Hepatocyte (in vitro differentiated cells): ENCODE measurements around the gene ST6GAL2. TPM values are rescaled to one million over a fixed set of nuclear protein-coding genes. Genes with fewer than 3 reads are reported as not detected.

Experiments used
- DNase-seq: peaks from one replicate; pipeline ENCODE4 v3.0.0-alpha.2; 2016; ENCODE audit warnings: low spot score
- H2AFZ ChIP-seq: fragments of 200-600 bp; sonication (generic); 2 replicates; pipeline ENCODE4 v1.6.0; 2016; ENCODE audit warnings: antibody characterized with exemption, mild to moderate bottlenecking
- H3K27ac ChIP-seq: fragments of 200-600 bp; sonication (generic); 2 replicates; pipeline ENCODE4 v1.5.1; 2016; ENCODE audit warnings: mild to moderate bottlenecking
- H3K27me3 ChIP-seq: fragments of 200-600 bp; sonication (generic); 2 replicates; pipeline ENCODE4 v1.6.1; 2016
- H3K36me3 ChIP-seq: fragments of 200-600 bp; sonication (generic); replicated peaks from 2 replicates; pipeline ENCODE4 v1.5.1; 2016; ENCODE audit warnings: low read depth; ENCODE audit not compliant: insufficient read depth
- H3K4me1 ChIP-seq: fragments of 200-600 bp; sonication (generic); 2 replicates; pipeline ENCODE4 v1.5.1; 2016; ENCODE audit warnings: mild to moderate bottlenecking, moderate library complexity; ENCODE audit not compliant: insufficient read depth
- H3K4me2 ChIP-seq: fragments of 200-600 bp; sonication (generic); 2 replicates; pipeline ENCODE4 v1.6.0; 2016
- H3K4me3 ChIP-seq: fragments of 200-600 bp; sonication (generic); 2 replicates; pipeline ENCODE4 v1.5.1; 2016; ENCODE audit warnings: mild to moderate bottlenecking
- H3K79me2 ChIP-seq: fragments of 200-600 bp; sonication (generic); 2 replicates; pipeline ENCODE4 v1.6.0; 2017; ENCODE audit warnings: mild to moderate bottlenecking
- H3K9me2 ChIP-seq: fragments of 200-600 bp; sonication (generic); replicated peaks from 2 replicates; pipeline ENCODE4 v1.6.0; 2017; ENCODE audit warnings: mild to moderate bottlenecking; ENCODE audit not compliant: insufficient read depth
- H3K9me3 ChIP-seq: fragments of 200-600 bp; sonication (generic); 2 replicates; pipeline ENCODE4 v1.5.1; 2016; ENCODE audit warnings: low read depth, mild to moderate bottlenecking
- H4K20me1 ChIP-seq: fragments of 200-600 bp; sonication (generic); 2 replicates; pipeline ENCODE4 v1.6.0; 2016; ENCODE audit warnings: mild to moderate bottlenecking; ENCODE audit not compliant: insufficient read depth, poor library complexity, severe bottlenecking
- CTCF ChIP-seq: fragments of 200-600 bp; sonication (generic); IDR thresholded peaks from 2 replicates; pipeline ENCODE4 v1.5.1; 2016; ENCODE audit warnings: antibody characterized with exemption, mild to moderate bottlenecking; ENCODE audit not compliant: poor library complexity
- EZH2 ChIP-seq: fragments of 200-600 bp; sonication (generic); IDR thresholded peaks from 2 replicates; pipeline ENCODE4 v1.6.1; 2016; ENCODE audit warnings: antibody characterized with exemption, mild to moderate bottlenecking, borderline replicate concordance
- EZH2phosphoT487 ChIP-seq: fragments of 200-600 bp; sonication (generic); IDR thresholded peaks from one replicate; pipeline ENCODE4 v1.6.1; 2018; ENCODE audit warnings: antibody characterized with exemption, mild to moderate bottlenecking, low read depth, moderate library complexity; ENCODE audit not compliant: unreplicated experiment, severe bottlenecking
- WGBS: methylation state at CpG from one replicate; pipeline ENCODE4 v1.1.6; 2016; ENCODE audit warnings: low lambda C conversion rate; ENCODE audit errors: missing lambda C conversion rate; 5-methylcytosine and 5-hydroxymethylcytosine counted together
- polyA plus RNA-seq: library from polyadenylated mRNA; unstranded; fragments of >200 nt; fragmentation: Nextera tagmentation; extraction: Ambion mirVana; gene quantifications from 2 replicates; pipeline ENCODE4 v1.2.1, GENCODE V29; 2016
- total RNA-seq: library from RNA; depleted of rRNA; stranded (reverse); fragments of >200 nt; gene quantifications from 2 replicates; pipeline ENCODE4 v1.2.3, GENCODE V29; 2014

Gene ST6GAL2
- total and polyA plus RNA-seq, 2 experiments from 2014 or later, result 3.2 to 14.4 TPM

GRCh38 chr2:106805716-106806115 is 80.3 kb downstream of the ST6GAL2 start:
- Histone ChIP-seq H3K79me2 (no peaks in the 10 kb centered on the region), H4K20me1 (no peaks in the 10 kb centered on the region), H2AFZ (no peak overlapping the region), H3K4me3 (no peak overlapping the region), H3K4me1 (no peaks in the 10 kb centered on the region), H3K9me3 (no peaks in the 10 kb centered on the region), H3K9me2 (no peaks in the 10 kb centered on the region), H3K27ac (no peak overlapping the region), H3K36me3 (no peaks in the 10 kb centered on the region), H3K4me2 (no peak overlapping the region), H3K27me3 (no peaks in the 10 kb centered on the region)
- DNase-seq, result no peak
- 86% methylated on average over 2 of the region's 2 CpGs for WGBS
- TF ChIP-seq EZH2phosphoT487, result no peak
- no peak for TF ChIP-seq CTCF
- no peak for TF ChIP-seq EZH2

- no peaks in the 10 kb centered on the region for H3K9me3 ChIP-seq
- no peaks in the 10 kb centered on the region for H3K4me1 ChIP-seq
- H3K4me3 ChIP-seq, result no peak overlapping the region
- DNase-seq, result no peak
- no peaks in the 10 kb centered on the region for H4K20me1 ChIP-seq
- no peak overlapping the region for H3K27ac ChIP-seq
- H3K9me2 ChIP-seq, result no peaks in the 10 kb centered on the region
- no peaks in the 10 kb centered on the region for H3K27me3 ChIP-seq
- H3K36me3 ChIP-seq, result no peaks in the 10 kb centered on the region
- H3K79me2 ChIP-seq, result no peaks in the 10 kb centered on the region
- 50% methylated on average over 1 of the region's 1 CpG for WGBS
- TF ChIP-seq EZH2 (no peak), CTCF (no peak), EZH2phosphoT487 (no peak)
- peak overlapping the region; percentile 5 for H3K4me2 ChIP-seq
- no peak overlapping the region for H2AFZ ChIP-seq
Measured at GRCh38 chr2:106804161-106804560, 81.8 kb downstream of the ST6GAL2 start.

GRCh38 chr2:106800976-106801655 is 84.9 kb downstream of the ST6GAL2 start:
- Histone ChIP-seq H3K36me3 (no peaks in the 10 kb centered on the region), H3K4me2 (no peak overlapping the region), H4K20me1 (no peaks in the 10 kb centered on the region), H3K9me3 (no peaks in the 10 kb centered on the region), H3K27ac (no peak overlapping the region), H3K4me3 (no peak overlapping the region), H3K4me1 (no peaks in the 10 kb centered on the region), H3K79me2 (no peaks in the 10 kb centered on the region), H2AFZ (no peak overlapping the region), H3K27me3 (no peaks in the 10 kb centered on the region), H3K9me2 (no peaks in the 10 kb centered on the region)
- WGBS, result 83% methylated on average over 10 of the region's 10 CpGs
- DNase-seq, result no peak
- TF ChIP-seq EZH2phosphoT487 (no peak), EZH2 (no peak), CTCF (no peak)

GRCh38 chr2:106800180-106800579 is 85.8 kb downstream of the ST6GAL2 start:
- H3K27ac ChIP-seq, result no peak overlapping the region
- H3K79me2 ChIP-seq, result no peaks in the 10 kb centered on the region
- DNase-seq, result no peak
- H3K4me3 ChIP-seq, result no peak overlapping the region
- H4K20me1 ChIP-seq, result no peaks in the 10 kb centered on the region
- no peak overlapping the region for H2AFZ ChIP-seq
- H3K4me2 ChIP-seq, result no peak overlapping the region
- H3K36me3 ChIP-seq, result no peaks in the 10 kb centered on the region
- H3K4me1 ChIP-seq, result no peaks in the 10 kb centered on the region
- no peaks in the 10 kb centered on the region for H3K9me3 ChIP-seq
- no peaks in the 10 kb centered on the region for H3K9me2 ChIP-seq
- WGBS, result 99% methylated on average over 4 of the region's 4 CpGs
- TF ChIP-seq EZH2phosphoT487 (no peak), CTCF (no peak), EZH2 (no peak)
- H3K27me3 ChIP-seq, result no peaks in the 10 kb centered on the region
